Tibial nerve (tissue), 4 donors: Measurements from ENCODE around the gene NSFL1C. TPM values are rescaled to one million over a fixed set of nuclear protein-coding genes. Genes with fewer than 3 reads are reported as not detected.

Source experiments
- DNase-seq, 2 donors: peaks; one replicate each; pipeline ENCODE4 v3.0.0-alpha.2; 2019; ENCODE audit warnings: low spot score in 2 of 2
- H3K27ac ChIP-seq, 4 donors: fragments of 200-600 bp; sonication (generic) in 3 of 4; one replicate each; pipeline ENCODE4 v1.5.1; 2017 to 2019; ENCODE audit warnings: mild to moderate bottlenecking in 1 of 4
- H3K27me3 ChIP-seq, 2 donors: fragments of 200-600 bp; sonication (generic) in 1 of 2; one replicate each; pipeline versions ENCODE4 v1.5.1 to v1.6.0; 2017 to 2019
- H3K36me3 ChIP-seq, 3 donors: fragments of 200-600 bp; sonication (generic); one replicate each; pipeline ENCODE4 v1.5.1; 2018 to 2019
- H3K4me1 ChIP-seq, 4 donors: fragments of 200-600 bp; sonication (generic) in 3 of 4; one replicate each; pipeline ENCODE4 v1.5.1; 2017 to 2019
- H3K4me3 ChIP-seq, 4 donors: fragments of 200-600 bp; sonication (generic) in 3 of 4; one replicate each; pipeline ENCODE4 v1.5.1; 2017 to 2019; ENCODE audit warnings: mild to moderate bottlenecking in 1 of 4, moderate library complexity in 1 of 4
- H3K9me3 ChIP-seq, 4 donors: fragments of 200-600 bp; sonication (generic) in 3 of 4; one replicate each; pipeline ENCODE4 v1.5.1; 2017 to 2019
- EP300 ChIP-seq, 2 donors: sonication (generic); formaldehyde crosslinking; IDR thresholded peaks; one replicate each; pipeline ENCODE4 v1.6.1; 2017; ENCODE audit warnings: antibody characterized with exemption in 2 of 2, mild to moderate bottlenecking in 1 of 2
- POLR2A ChIP-seq, 2 donors: fragments of 450-650 bp; IDR thresholded peaks; one replicate each; pipeline ENCODE4 v1.6.1; 2017; ENCODE audit warnings: antibody characterized with exemption in 2 of 2, mild to moderate bottlenecking in 2 of 2, moderate library complexity in 2 of 2
- WGBS, 2 donors: methylation state at CpG; one replicate each; pipeline ENCODE4 v1.1.5; 2018; 5-methylcytosine and 5-hydroxymethylcytosine counted together
- total RNA-seq, 4 donors: library from RNA; depleted of rRNA; stranded (reverse); fragments of >200 nt; gene quantifications; one replicate each; pipeline ENCODE4 v1.1.0, GENCODE V29; 2016
- TF ChIP-seq, protein P1 (sequence below), 5 experiments: fragments of 200-600 bp in 3 of 5; fragments of 450-650 bp in 2 of 5; sonication (generic) in 3 of 5; IDR thresholded peaks; one replicate each; pipeline ENCODE4 v1.5.1; 2016 to 2019; ENCODE audit warnings: antibody characterized with exemption in 5 of 5, mild to moderate bottlenecking in 3 of 5, moderate library complexity in 2 of 5

The NSFL1C gene
- total RNA-seq, 4 donors from 2014 or later, result 31.0 to 71.4 (median 49.9) TPM

- TF ChIP-seq, protein P1, sequence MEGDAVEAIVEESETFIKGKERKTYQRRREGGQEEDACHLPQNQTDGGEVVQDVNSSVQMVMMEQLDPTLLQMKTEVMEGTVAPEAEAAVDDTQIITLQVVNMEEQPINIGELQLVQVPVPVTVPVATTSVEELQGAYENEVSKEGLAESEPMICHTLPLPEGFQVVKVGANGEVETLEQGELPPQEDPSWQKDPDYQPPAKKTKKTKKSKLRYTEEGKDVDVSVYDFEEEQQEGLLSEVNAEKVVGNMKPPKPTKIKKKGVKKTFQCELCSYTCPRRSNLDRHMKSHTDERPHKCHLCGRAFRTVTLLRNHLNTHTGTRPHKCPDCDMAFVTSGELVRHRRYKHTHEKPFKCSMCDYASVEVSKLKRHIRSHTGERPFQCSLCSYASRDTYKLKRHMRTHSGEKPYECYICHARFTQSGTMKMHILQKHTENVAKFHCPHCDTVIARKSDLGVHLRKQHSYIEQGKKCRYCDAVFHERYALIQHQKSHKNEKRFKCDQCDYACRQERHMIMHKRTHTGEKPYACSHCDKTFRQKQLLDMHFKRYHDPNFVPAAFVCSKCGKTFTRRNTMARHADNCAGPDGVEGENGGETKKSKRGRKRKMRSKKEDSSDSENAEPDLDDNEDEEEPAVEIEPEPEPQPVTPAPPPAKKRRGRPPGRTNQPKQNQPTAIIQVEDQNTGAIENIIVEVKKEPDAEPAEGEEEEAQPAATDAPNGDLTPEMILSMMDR (IDR thresholded peaks at IDR 0.05), result no peak
- no peak for TF ChIP-seq EP300 (IDR thresholded peaks at IDR 0.05)
- no peak for TF ChIP-seq POLR2A (IDR thresholded peaks at IDR 0.05)
- DNase-seq, result no peak
- H3K4me1 ChIP-seq, result no peaks in the 10 kb centered on the region
Observed at GRCh38 chr20:1417790-1418189, 48.9 kb downstream of the NSFL1C start.

DNA sequence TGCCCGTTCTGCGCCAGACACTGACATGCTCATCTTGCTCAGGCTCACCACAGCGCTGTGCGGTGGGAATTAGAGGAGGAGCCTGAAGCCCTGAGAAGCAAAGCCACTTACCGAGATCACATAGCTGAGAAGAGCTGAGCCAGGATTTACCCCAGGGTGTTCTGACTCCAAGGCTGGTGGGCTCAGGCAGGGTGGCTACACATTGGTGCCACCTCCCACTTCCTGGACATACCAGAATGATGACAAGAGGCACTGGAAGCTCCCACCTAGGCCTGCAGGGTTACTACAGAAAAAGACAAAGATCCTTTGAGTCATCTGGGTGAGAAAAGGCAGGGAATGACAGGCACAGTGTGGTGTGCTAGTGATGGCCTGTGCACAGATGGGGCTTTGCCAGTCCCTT, 49.4 kb downstream of the NSFL1C start:
- Histone ChIP-seq H3K36me3 (no peaks in the 10 kb centered on the region), H3K4me3 (no peak overlapping the region), H3K27me3 (no peaks in the 10 kb centered on the region), H3K9me3 (peaks cover 0 to 20% (median 0%) of the 10 kb centered on the region in 4 donors), H3K27ac (no peak overlapping the region), H3K4me1 (no peaks in the 10 kb centered on the region)
- DNase-seq, result no peak
- 62% methylated on average over 5 of the region's 5 CpGs for WGBS, 2 donors
- TF ChIP-seq, protein P1 (IDR thresholded peaks at IDR 0.05), result no peak
- TF ChIP-seq EP300 (IDR thresholded peaks at IDR 0.05), result no peak
- TF ChIP-seq POLR2A (IDR thresholded peaks at IDR 0.05), result no peak

More at GRCh38 chr20:1417790-1418189, 48.9 kb downstream of the NSFL1C start:
- H3K27ac ChIP-seq, result no peak overlapping the region
- no peaks in the 10 kb centered on the region for H3K36me3 ChIP-seq
- no peaks in the 10 kb centered on the region for H3K27me3 ChIP-seq
- H3K4me3 ChIP-seq, result no peak overlapping the region
- H3K9me3 ChIP-seq, result peaks cover 0 to 20% (median 0%) of the 10 kb centered on the region in 4 donors

GRCh38 chr20:1415667-1416468, 50.8 kb downstream of the NSFL1C start:
- peaks cover 0 to 15% (median 0%) of the 10 kb centered on the region in 4 donors for H3K9me3 ChIP-seq
- H3K27ac ChIP-seq, result no peak overlapping the region
- no peaks in the 10 kb centered on the region for H3K4me1 ChIP-seq
- WGBS, 2 donors, result 72 to 76% methylated on average over 8 of the region's 8 CpGs
- H3K27me3 ChIP-seq, result no peaks in the 10 kb centered on the region
- no peak for DNase-seq
- H3K36me3 ChIP-seq, result no peaks in the 10 kb centered on the region
- no peak overlapping the region for H3K4me3 ChIP-seq
- TF ChIP-seq, protein P1 (IDR thresholded peaks at IDR 0.05), result no peak
- no peak for TF ChIP-seq EP300 (IDR thresholded peaks at IDR 0.05)

- no peaks in the 10 kb centered on the region for H3K27me3 ChIP-seq
- 59 to 66% methylated on average over 4 of the region's 4 CpGs for WGBS, 2 donors
- H3K4me1 ChIP-seq, result no peaks in the 10 kb centered on the region
- H3K4me3 ChIP-seq, result no peak overlapping the region
- H3K9me3 ChIP-seq, result peaks cover 0 to 9% (median 0%) of the 10 kb centered on the region in 4 donors
- H3K36me3 ChIP-seq, result no peaks in the 10 kb centered on the region
- DNase-seq, result no peak
- TF ChIP-seq POLR2A (IDR thresholded peaks at IDR 0.05) (no peak), EP300 (IDR thresholded peaks at IDR 0.05) (no peak)
- TF ChIP-seq, protein P1 (IDR thresholded peaks at IDR 0.05), result no peak
- no peak overlapping the region for H3K27ac ChIP-seq
Observed at GRCh38 chr20:1414982-1415381, 51.7 kb downstream of the NSFL1C start.

DNA sequence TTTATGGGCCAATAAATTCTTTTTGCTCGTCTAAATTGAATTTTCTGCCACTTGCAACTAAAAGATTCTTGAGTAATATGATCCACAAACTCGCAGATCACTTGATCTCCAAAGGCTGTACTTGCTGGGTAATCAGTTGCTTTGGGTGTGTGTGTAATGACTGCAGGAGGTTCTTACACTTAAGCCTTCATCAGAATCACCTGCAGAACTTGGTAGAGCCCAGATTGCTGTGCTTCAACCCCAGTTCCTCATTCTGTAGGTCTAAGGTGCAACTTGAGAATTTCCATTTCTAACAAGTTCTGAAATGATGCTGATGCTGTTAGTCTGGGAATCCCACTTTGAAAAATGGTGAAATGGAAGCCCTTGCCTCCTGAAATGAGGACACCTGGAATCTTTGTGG, 60.8 kb downstream of the NSFL1C start:
- Histone ChIP-seq H3K27ac (no peak overlapping the region), H3K4me3 (no peak overlapping the region), H3K9me3 (peaks cover 0 to under 1% (median 0%) of the 10 kb centered on the region in 4 donors), H3K4me1 (no peaks in the 10 kb centered on the region), H3K27me3 (no peaks in the 10 kb centered on the region), H3K36me3 (no peaks in the 10 kb centered on the region)
- DNase-seq, result no peak
- TF ChIP-seq, protein P1 (IDR thresholded peaks at IDR 0.05), result no peak
- TF ChIP-seq POLR2A (IDR thresholded peaks at IDR 0.05) (no peak), EP300 (IDR thresholded peaks at IDR 0.05) (no peak)
- WGBS, 2 donors, result 43 to 45% methylated on average over 2 of the region's 2 CpGs
